Measurements from ENCODE around the gene PITX2.

DNA sequence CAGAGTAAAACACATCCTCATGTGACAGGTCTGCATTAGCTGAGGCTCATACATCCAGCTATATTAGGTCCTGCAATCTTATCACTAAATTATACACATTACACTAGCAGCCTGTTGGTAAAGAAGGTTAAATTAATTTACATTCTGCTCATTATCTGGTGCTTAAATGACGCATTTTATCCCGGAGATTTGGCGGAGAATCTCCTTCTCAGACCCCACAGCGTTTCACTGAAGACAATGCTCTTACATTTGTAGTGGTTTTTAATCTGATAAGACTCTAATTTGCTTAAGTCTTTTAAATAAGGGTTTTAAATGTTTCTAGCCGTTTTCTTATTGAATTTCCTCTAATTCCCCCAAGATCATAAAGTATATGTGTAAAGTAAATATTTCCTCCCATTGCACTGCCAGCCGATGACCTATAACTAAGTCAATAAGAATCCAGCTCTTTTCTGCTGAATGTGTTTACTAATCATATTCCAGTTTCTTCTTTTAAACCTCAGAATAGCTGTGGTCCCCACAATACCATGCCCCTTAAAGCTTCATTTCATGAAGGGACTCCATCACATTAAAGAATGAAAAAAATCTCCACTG, 2.1 kb upstream of the PITX2 start:
- TF ChIP-seq, protein P1, sequence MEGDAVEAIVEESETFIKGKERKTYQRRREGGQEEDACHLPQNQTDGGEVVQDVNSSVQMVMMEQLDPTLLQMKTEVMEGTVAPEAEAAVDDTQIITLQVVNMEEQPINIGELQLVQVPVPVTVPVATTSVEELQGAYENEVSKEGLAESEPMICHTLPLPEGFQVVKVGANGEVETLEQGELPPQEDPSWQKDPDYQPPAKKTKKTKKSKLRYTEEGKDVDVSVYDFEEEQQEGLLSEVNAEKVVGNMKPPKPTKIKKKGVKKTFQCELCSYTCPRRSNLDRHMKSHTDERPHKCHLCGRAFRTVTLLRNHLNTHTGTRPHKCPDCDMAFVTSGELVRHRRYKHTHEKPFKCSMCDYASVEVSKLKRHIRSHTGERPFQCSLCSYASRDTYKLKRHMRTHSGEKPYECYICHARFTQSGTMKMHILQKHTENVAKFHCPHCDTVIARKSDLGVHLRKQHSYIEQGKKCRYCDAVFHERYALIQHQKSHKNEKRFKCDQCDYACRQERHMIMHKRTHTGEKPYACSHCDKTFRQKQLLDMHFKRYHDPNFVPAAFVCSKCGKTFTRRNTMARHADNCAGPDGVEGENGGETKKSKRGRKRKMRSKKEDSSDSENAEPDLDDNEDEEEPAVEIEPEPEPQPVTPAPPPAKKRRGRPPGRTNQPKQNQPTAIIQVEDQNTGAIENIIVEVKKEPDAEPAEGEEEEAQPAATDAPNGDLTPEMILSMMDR (IDR thresholded peaks at IDR 0.05) = no peak
- no peak for TF ChIP-seq ESRRA (IDR thresholded peaks at IDR 0.05; ENCODE audit: borderline replicate concordance, low read length)
- TF ChIP-seq, protein P2, sequence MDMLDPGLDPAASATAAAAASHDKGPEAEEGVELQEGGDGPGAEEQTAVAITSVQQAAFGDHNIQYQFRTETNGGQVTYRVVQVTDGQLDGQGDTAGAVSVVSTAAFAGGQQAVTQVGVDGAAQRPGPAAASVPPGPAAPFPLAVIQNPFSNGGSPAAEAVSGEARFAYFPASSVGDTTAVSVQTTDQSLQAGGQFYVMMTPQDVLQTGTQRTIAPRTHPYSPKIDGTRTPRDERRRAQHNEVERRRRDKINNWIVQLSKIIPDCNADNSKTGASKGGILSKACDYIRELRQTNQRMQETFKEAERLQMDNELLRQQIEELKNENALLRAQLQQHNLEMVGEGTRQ (IDR thresholded peaks at IDR 0.05) = no peak
- no peak for TF ChIP-seq POLR2AphosphoS2 (conservative IDR thresholded peaks at IDR 0.05; ENCODE audit: low read length)
- TF ChIP-seq JUN (IDR thresholded peaks at IDR 0.05) = no peak
- no peak for TF ChIP-seq EHMT2 (IDR thresholded peaks at IDR 0.05; ENCODE audit: low read depth)
- TF ChIP-seq, protein P3, sequence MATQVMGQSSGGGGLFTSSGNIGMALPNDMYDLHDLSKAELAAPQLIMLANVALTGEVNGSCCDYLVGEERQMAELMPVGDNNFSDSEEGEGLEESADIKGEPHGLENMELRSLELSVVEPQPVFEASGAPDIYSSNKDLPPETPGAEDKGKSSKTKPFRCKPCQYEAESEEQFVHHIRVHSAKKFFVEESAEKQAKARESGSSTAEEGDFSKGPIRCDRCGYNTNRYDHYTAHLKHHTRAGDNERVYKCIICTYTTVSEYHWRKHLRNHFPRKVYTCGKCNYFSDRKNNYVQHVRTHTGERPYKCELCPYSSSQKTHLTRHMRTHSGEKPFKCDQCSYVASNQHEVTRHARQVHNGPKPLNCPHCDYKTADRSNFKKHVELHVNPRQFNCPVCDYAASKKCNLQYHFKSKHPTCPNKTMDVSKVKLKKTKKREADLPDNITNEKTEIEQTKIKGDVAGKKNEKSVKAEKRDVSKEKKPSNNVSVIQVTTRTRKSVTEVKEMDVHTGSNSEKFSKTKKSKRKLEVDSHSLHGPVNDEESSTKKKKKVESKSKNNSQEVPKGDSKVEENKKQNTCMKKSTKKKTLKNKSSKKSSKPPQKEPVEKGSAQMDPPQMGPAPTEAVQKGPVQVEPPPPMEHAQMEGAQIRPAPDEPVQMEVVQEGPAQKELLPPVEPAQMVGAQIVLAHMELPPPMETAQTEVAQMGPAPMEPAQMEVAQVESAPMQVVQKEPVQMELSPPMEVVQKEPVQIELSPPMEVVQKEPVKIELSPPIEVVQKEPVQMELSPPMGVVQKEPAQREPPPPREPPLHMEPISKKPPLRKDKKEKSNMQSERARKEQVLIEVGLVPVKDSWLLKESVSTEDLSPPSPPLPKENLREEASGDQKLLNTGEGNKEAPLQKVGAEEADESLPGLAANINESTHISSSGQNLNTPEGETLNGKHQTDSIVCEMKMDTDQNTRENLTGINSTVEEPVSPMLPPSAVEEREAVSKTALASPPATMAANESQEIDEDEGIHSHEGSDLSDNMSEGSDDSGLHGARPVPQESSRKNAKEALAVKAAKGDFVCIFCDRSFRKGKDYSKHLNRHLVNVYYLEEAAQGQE (IDR thresholded peaks at IDR 0.05) = no peak
- TF ChIP-seq POLR2A (IDR thresholded peaks at IDR 0.05; ENCODE audit: low read length) = no peak
- TF ChIP-seq EP300 (IDR thresholded peaks at IDR 0.05) = no peak
- no peak for TF ChIP-seq KDM1A (IDR thresholded peaks at IDR 0.05; ENCODE audit: low read depth)
- TF ChIP-seq JUNB (IDR thresholded peaks at IDR 0.05) = no peak
- no peak for TF ChIP-seq SREBF2 (IDR thresholded peaks at IDR 0.05)
- TF ChIP-seq CHD4 (IDR thresholded peaks at IDR 0.05; ENCODE audit: borderline replicate concordance) = no peak

Measured in A549 (cell line).